PC-9 (cell line): Measurements from ENCODE around the gene MCUB.

ENCODE experiments used
- EZH2 ChIP-seq: fragments of 200-600 bp; sonication (generic); IDR thresholded peaks from 2 replicates; pipeline ENCODE4 v1.8.0; 2017; ENCODE audit warnings: antibody characterized with exemption, low read depth
- TF ChIP-seq, protein P1 (sequence below): fragments of 200-600 bp; sonication (generic); conservative IDR thresholded peaks from 2 replicates; pipeline ENCODE4 v1.6.1; 2017; ENCODE audit warnings: mixed run types, antibody characterized with exemption, mild to moderate bottlenecking, moderate library complexity

DNA sequence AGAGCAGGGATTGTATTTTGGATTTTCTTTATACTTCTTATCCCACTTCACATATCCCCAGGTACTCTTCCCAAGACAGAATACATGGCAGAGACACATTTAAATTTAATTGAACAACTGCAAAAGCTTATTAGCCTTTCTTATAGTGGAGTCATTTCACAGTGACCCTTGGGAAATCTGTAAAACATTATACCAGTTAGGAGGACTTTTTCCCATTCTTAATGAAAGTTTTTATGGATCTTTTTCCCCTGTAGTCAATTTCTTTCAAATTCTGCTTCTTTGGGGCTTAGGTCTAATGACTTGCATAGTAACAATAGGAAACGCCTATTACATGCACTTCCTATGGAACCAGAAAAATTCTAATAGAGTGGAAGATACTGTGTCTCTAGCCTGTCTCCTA is 14.6 kb upstream of the MCUB start:
- TF ChIP-seq, protein P1, sequence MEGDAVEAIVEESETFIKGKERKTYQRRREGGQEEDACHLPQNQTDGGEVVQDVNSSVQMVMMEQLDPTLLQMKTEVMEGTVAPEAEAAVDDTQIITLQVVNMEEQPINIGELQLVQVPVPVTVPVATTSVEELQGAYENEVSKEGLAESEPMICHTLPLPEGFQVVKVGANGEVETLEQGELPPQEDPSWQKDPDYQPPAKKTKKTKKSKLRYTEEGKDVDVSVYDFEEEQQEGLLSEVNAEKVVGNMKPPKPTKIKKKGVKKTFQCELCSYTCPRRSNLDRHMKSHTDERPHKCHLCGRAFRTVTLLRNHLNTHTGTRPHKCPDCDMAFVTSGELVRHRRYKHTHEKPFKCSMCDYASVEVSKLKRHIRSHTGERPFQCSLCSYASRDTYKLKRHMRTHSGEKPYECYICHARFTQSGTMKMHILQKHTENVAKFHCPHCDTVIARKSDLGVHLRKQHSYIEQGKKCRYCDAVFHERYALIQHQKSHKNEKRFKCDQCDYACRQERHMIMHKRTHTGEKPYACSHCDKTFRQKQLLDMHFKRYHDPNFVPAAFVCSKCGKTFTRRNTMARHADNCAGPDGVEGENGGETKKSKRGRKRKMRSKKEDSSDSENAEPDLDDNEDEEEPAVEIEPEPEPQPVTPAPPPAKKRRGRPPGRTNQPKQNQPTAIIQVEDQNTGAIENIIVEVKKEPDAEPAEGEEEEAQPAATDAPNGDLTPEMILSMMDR: no peak
- no peak for TF ChIP-seq EZH2
